ENCODE data around the gene STK25. TPM values are rescaled to one million over a fixed set of nuclear protein-coding genes. Genes with fewer than 3 reads are reported as not detected.

Gene STK25
- total and polyA plus RNA-seq, 2 of the 8 experiments (the other 6 are each of a cell fraction or from before 2014, with no cell fraction given) = 159 to 546 TPM

- Histone ChIP-seq H4K8ac (ENCODE audit: extremely low read depth, insufficient read depth, low read length) (no peak overlapping the region), H3K36me3 (ENCODE audit: control insufficient read depth in 2 of 4, insufficient read depth in 4 of 4, low read length in 3 of 4) (no peaks in the 10 kb centered on the region), H3K23ac (ENCODE audit: insufficient read length) (no peak overlapping the region), H2BK5ac (ENCODE audit: low read depth, low read length) (no peak overlapping the region), H2AK5ac (ENCODE audit: low read depth, low read length) (no peak overlapping the region), H3K4me2 (ENCODE audit: insufficient read depth in 1 of 2, low read depth in 2 of 2, low read length in 2 of 2) (no peak overlapping the region), H3K9me3 (ENCODE audit: insufficient read depth in 2 of 2, low read depth in 1 of 2, low read length in 1 of 2) (no peaks in the 10 kb centered on the region), H3K27me3 (replicated peaks in 1 of 4; ENCODE audit: control insufficient read depth in 3 of 4, extremely low read depth in 1 of 4, insufficient read depth in 3 of 4, low read length in 3 of 4) (no peaks in the 10 kb centered on the region; a peak in 1 of 7 replicates), H3K4me3 (ENCODE audit: extremely low read depth in 1 of 4, insufficient read depth in 2 of 4, low read depth in 3 of 4, low read length in 4 of 4) (no peak overlapping the region), H4K5ac (ENCODE audit: insufficient read length, low read depth, low read length) (no peak overlapping the region), H3K27ac (ENCODE audit: low read depth, low read length) (no peak overlapping the region), H2BK120ac (replicated peaks; ENCODE audit: low read depth, low read length) (no peak overlapping the region), H3K79me2 (ENCODE audit: control insufficient read depth in 1 of 2, insufficient read depth in 2 of 2, low read length in 2 of 2) (no peaks in the 10 kb centered on the region), H3K79me1 (ENCODE audit: low read depth, low read length) (no peaks in the 10 kb centered on the region), H2BK20ac (ENCODE audit: low read length) (no peak overlapping the region), H4K91ac (replicated peaks; ENCODE audit: insufficient read length, low read length) (no peak overlapping the region), H3K23me2 (ENCODE audit: low read depth, low read length) (no peaks in the 10 kb centered on the region; the same call in 1 of the 2 replicates), H3K4me1 (replicated peaks in 1 of 4; ENCODE audit: control insufficient read depth in 3 of 4, insufficient read depth in 4 of 4, low read length in 3 of 4) (0 out of 7 replicates have a peak, but pooled peaks cover 0 to 4% (median 0%) of the 10 kb centered on the region in 4 experiments), H2BK15ac (ENCODE audit: low read length) (no peak overlapping the region), H3K4ac (replicated peaks; ENCODE audit: insufficient read length, low read depth, low read length) (no peak overlapping the region), H3K18ac (ENCODE audit: extremely low read depth, low read length) (no peak overlapping the region), H4K20me1 (replicated peaks in 1 of 2; ENCODE audit: control insufficient read depth in 1 of 2, insufficient read depth in 2 of 2, low read length in 2 of 2) (peaks cover 0 to 3% of the 10 kb centered on the region in 2 experiments), H3K14ac (ENCODE audit: insufficient read length) (no peak overlapping the region), H3K56ac (replicated peaks; ENCODE audit: insufficient read length, low read depth, low read length) (no peak overlapping the region), H3K9ac (replicated peaks in 1 of 4; ENCODE audit: extremely low read depth in 1 of 4, low read depth in 3 of 4, low read length in 3 of 4) (no peak overlapping the region), H2BK12ac (ENCODE audit: low read depth, low read length) (no peak overlapping the region), H2AFZ (ENCODE audit: low read length) (no peak overlapping the region)
- no peak for TF ChIP-seq KDM4A (IDR thresholded peaks at IDR 0.05; ENCODE audit: low read depth, low read length, severe bottlenecking)
- TF ChIP-seq POLR2A (IDR thresholded peaks at IDR 0.05; ENCODE audit: control extremely low read depth in 1 of 2, low read depth in 2 of 2, low read length in 2 of 2) = no peak
- TF ChIP-seq RFX5 (IDR thresholded peaks at IDR 0.05; ENCODE audit: borderline replicate concordance, low read depth, low read length) = no peak
- DNase-seq (ENCODE audit: low read depth in 1 of 2, low spot score in 2 of 2) (no peak), FAIRE-seq (no peak)
- CTCF ChIA-PET (ENCODE audit: partially characterized antibody) = no interaction called here
- POLR2A ChIA-PET (ENCODE audit: partially characterized antibody) = no interaction called here
- WGBS, 2 experiments (ENCODE audit: extremely low coverage in 1 of 2, insufficient coverage in 1 of 2, insufficient read length in 1 of 2, insufficient replicate concordance in 2 of 2, low coverage in 1 of 2, low lambda C conversion rate in 2 of 2, missing lambda C conversion rate in 1 of 2) = 88% methylated on average over 5 of the region's 5 CpGs; no CpG with 5 or more reads in 1 of the 2 experiments
These were observed 49.7 kb downstream of the STK25 start for GRCh38 chr2:241458687-241459086.
